ENCODE results near the gene PALLD.
"Not testable (repeated sequence)": the region's sequence is repeated elsewhere in the genome, so short reads cannot be mapped to it uniquely, and the experiment has no call there.

PALLD gene

GRCh38 chr4:168677063-168677462 is 180.2 kb downstream of the PALLD start:
- DNase-seq (ENCODE audit: low spot score): no peak

DNA sequence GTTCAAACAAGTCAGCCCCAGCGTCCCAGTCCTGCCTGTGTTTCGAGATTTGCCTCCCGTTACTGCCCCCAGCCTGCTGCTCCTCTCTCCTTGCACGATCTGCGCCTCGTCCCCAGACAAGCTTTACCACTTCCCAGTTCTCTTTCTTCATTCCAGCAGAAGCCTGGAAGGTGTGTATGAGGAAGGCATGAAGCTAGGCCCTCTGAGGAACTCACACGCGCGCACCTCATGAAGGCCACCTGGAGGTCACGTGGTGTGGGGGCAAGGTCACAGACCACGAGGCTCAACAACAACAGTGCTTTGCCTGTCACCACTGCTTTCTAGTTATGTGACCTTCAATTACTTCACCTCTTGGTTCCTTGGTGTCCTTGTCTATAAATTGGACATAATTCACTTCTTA is 181.0 kb downstream of the PALLD start:
- no peak for DNase-seq (ENCODE audit: low spot score)

DNA sequence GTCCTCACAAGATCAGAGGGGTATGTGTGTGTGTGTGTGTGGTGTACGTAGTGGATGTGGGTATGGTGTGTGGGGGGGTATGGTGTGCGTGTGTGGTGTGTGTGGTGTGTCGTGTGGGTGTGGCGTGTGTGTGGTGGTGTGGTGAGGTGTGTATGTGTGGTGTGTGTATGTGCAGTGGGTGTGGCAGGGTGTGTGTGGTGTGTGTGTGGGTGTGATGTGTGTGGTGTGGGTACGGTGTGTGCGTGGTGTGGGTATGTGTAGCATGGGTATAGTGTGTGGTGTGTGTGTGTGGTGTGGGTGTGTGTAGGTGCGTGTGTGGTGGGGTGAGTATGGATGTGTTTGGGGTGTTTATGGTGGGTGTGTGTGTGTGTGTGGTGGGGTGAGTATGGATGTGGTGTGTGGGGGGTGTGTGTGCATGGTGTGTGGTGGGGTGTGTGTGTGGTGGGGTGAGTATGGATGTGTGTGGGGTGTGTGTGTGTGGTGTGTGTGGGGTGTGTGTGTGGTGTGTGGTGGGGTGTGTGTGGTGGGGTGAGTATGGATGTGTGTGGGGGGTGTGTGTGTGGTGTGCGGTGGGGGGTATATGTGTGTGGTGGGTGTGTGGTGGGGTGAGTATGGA is 182.0 kb downstream of the PALLD start:
- DNase-seq (ENCODE audit: low spot score): no peak

DNA sequence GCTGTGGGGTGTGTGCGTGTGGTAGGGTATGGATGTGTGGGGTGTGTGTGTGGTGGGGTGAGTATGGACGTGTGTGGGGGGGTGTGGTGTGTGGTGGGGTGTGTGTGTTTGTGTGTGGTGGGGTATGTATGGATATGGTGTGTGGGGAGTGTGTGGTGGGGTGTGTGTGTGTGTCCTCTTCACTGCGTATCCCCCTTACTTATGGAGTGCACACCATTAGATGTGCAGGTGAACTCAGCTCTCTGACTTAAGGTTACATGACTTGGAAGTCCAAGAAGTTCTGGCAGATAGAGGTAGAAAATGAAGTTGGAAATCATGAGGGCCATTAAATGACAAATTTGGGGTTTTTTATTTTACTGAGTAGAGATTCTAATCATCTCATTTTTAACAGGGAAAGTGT is 182.5 kb downstream of the PALLD start:
- DNase-seq (ENCODE audit: low spot score): no peak

- DNase-seq (ENCODE audit: low spot score): no peak
Observed at GRCh38 chr4:168679819-168680218, 183.0 kb downstream of the PALLD start.

DNA sequence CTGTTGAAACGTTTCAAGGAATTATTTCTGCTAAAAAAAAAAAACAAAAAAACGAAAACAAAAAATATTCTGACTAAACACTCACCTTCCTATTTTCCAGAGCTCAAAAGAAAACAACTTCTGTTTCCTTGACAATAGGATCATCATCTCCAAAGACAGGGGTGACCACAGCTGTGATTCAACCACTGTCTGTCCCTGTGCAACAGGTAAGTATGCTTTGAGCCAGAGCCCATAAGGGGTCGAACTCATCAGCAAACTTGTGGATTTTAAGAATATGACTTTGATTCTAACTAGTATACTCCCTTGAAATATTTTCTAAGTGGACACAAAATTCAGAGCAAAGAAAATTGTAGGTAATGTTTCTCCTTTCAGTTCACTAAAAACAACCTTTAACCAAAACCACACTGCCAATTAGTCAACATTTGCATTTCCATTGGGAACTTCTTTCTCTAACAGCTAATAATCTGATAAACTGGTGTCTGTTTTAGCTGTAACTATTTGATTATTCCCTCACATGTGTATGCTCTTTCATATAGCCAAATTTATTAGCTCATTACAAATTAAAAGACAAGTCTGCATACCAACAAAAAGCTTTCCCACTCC is 186.1 kb downstream of the PALLD start:
- DNase-seq (ENCODE audit: low spot score): no peak

DNA sequence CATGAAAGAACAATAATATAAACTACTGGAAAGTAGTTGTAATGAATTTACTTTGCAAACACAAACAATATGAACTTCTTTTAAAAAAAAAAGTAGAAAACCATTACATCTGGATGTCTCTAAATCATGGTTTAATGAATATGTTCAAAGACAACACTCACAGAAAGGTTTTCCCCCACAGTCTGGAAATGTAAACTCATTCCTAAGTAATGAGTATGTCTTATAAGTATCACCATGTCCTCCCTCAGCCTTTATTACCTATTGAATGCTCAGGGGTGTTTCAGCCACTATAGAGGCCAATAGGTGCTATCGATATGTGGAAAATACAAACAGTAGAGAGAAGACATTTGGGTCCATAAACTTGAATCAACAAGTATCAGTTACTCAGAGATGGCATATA is 186.7 kb downstream of the PALLD start:
- DNase-seq (ENCODE audit: low spot score): no peak

GRCh38 chr4:168685136-168685809 is 188.4 kb downstream of the PALLD start:
- DNase-seq (ENCODE audit: low spot score): no peak

DNA sequence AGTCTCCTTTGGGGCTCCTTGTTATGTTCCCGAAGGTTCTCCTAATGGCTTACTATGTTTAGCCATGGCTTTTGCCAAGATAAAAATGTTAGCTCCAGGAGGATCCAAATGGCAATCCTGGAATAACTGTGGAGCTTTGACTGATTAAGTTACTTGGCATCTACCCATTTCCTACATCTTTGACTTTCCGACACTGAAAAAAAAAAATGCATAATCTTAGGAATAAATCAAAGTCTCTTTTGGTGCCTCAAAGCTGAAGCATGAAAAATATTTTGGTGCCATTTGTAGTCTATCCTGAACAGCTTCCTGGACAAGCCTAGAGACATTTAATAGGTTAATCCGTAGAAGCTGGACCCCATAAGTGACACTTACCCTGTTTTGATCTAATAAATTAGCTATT is 191.7 kb downstream of the PALLD start:
- no peak for DNase-seq (ENCODE audit: low spot score)

- no peak for DNase-seq (ENCODE audit: low spot score)
Observed at GRCh38 chr4:168689791-168690190, 192.9 kb downstream of the PALLD start.

DNA sequence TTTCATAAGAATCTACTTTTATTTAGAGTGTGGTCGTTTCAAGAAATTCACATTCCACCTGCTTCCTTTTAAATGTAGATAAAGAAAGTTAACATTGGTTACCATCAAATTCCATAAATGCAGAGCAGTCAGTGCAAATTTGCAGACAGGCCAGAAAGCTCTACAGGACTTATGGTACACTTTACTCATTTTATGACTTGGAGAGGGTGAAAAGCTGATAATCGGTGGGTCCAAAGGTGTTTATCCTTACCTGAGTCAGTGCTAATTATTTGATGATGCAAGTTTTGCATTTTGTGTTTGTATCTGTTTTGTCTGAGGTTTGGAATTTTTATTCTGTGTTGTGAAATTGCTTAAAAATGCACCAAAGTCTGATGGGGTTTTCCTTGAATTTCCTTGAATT is 193.3 kb downstream of the PALLD start:
- DNase-seq (ENCODE audit: low spot score): no peak

DNA sequence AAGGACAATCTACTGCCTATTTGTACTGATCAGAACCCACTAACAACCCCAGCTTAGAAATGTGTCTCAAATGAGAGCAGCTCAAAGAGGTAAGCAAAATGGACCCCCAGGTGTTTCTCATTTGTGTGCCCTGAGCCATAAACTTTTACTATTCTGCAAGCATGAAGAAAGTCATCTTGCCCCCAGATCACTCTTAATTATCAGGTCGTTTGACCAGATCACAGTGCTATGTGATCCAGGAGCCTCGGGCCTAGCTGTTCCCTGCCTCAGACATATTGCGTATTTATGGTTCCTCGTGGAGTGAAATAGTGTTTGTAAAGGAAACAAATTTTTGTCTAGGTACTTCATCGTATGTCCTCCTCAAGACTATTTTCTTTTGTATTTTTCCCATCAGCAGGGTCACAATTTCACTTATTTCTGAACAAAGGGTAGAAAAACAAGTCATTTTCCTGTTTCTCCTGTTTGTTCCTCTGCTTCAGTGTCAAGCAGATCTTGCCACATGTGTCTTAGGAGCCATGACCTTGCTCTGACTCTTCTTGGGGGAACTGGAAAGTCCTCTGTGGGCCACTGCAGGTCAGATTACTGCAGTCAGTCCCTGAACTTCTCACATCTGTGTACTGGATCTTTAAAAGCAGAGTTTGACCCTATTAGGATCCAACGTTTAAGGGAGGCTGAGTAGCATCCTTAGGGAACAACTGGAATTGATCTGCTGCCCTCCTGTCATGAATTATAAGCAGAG is 194.9 kb downstream of the PALLD start:
- no peak for DNase-seq (ENCODE audit: low spot score)

DNA sequence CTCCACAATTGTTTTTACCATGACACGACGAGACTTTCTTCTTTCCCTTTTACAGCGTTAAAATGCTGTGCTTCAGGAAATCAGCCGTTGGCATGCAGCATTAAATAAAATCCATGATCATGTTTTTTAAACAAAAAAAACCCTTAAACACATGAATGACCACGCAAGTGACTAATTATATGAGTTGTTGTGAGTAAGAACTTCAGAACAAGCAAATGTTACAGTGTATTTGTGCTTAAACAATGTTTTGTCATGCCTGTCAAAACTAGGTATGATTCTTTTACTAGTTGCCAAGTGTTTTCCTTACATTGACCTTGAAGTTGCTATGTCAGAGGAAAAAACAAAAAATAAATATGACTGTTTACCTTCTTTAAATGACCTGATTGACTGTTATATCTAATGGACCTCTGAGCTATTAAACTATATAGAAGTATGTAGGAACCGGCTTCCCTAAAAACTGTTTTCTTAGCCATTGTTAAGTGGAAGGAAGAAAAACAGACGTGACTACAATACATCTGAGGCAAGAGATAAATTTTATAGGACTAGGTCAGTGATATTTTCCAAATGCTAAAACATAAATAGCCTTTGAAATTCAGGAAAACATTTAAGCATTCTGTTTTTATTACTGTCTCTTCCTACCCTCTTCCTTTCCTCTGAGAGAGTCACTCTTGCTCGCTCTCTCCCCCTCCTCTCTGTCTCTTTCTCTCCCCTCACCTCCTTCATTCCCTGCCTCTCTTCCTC is 197.1 kb downstream of the PALLD start:
- no peak for DNase-seq (ENCODE audit: low spot score)

GRCh38 chr4:168694667-168695066 is 197.8 kb downstream of the PALLD start:
- DNase-seq (ENCODE audit: low spot score): no peak

GRCh38 chr4:168695288-168695687 is 198.4 kb downstream of the PALLD start:
- no peak for DNase-seq (ENCODE audit: low spot score)

DNA sequence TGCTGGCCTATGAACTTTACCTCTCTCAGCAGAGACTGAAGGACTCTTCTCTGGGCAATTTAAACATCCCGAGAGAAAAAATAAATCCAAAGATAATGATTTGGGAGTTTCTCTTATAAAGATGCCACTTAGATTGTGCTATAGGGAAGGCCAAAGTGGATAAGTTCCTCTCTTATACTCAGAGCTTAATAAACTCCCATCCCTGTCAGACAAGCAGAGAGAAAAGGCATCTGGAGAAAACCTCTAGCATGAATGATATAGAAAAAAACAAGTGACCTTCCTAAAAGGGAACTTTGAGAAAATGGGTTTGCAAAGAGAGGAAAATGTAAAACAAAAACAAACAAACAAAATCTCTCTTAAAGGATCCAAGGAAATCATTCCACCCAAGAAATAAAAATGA is 199.4 kb downstream of the PALLD start:
- no peak for DNase-seq (ENCODE audit: low spot score)

DNA sequence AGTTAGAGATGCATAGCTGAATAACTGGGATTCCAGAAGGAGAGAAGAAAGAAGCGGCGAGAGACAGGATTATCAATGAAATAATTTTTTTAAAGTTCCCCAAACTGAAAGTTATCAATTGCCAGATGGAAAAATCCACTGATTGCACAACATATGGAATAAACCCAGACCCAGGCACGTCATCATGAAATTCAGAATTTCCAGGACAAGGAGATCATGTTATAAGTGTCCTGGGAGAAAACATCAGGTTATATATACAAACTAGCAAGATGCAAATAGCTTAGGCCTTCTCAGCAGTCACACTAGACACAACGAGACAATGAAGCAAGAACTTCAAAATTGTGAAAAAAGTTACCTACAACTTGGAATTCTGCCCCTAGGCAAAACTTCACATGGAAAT is 200.0 kb downstream of the PALLD start:
- DNase-seq (ENCODE audit: low spot score): no peak

DNA sequence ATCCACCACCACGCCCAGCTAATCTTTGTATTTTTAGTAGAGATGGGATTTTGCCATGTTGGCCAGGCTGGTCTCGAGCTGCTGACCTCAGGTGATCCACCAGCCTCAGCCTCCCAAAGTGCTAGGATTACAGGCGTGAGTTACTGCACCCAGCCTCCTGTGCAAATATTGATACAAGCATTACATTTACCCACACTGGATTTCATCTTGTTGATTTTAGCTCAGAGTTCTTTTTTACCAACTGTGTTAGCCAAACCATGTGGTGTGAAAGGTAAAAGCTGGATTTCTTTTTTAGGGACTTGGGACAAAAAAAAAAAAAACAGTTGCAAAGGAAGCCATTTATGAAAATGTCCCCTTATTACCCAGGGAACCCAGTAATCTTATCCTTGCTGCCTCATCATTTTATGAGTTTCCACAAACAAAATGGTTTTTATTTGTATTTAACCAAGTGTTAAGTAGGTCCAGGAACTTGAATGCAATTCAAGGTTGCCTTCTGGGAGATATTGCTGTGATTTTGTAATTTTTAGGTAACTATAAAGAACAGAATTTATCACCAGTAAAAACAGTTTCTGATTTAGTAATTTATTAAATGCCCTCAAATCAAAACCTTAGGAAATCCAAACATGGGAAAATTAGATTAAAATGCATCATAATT is 202.5 kb downstream of the PALLD start:
- no peak for DNase-seq (ENCODE audit: low spot score)

DNA sequence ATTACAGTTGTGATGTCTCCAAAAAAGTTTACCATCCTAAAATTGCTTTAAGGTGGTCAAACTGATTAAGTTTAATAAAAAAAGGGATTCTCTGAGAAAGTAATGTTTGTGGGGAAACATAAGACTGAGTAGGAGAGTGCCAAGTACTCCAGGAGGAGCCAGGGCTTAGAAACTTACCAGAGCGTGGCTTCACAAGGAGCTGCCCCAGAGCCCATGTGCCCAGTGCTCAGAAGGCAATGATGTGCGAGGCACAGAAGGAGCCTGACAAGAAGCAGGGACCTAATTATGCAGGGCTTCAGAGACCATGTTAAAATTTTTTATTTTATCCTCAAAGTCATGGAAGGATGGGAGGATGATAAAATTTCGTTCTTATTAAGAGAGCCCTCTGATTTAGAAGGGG is 204.2 kb downstream of the PALLD start:
- no peak for DNase-seq (ENCODE audit: low spot score)

GRCh38 chr4:168702581-168703087 is 205.8 kb downstream of the PALLD start:
- DNase-seq (ENCODE audit: low spot score): not testable (repeated sequence)

GRCh38 chr4:168705121-168705520 is 208.3 kb downstream of the PALLD start:
- DNase-seq (ENCODE audit: low spot score): no peak

DNA sequence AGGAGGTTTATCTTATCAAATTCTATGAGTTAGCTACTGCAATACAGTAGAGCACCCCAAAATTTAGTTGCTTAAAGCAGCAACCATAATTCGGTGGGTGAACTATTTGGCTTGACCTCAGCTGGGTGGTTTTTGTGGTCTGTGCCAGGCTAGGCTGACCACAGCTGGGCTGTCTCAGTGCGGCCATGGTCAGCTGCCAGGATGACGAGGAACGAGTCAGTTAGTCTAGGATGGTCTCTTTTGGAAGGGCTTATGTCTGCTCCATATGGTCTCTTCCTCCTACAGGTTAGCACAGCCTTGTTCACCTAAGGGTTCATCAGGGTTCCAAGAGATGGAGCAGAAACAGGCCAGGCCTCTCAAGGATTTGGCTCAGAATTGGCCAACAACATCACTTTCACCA is 210.4 kb downstream of the PALLD start:
- DNase-seq (ENCODE audit: low spot score): no peak
